H7 (cell line): ENCODE data around the gene CAPN5. TPM values are rescaled to one million over a fixed set of nuclear protein-coding genes. Genes with fewer than 3 reads are reported as not detected.
A peak's percentile ranks its signal among the peaks of the same experiment; 100 is the strongest.
"Not testable (repeated sequence)": the region's sequence is repeated elsewhere in the genome, so short reads cannot be mapped to it uniquely, and the experiment has no call there.

ENCODE experiments used
- DNase-seq: peaks from one replicate; pipeline ENCODE4 v3.0.0; 2012
- H3K27me3 ChIP-seq: 2 replicates; pipeline ENCODE4 v1.6.0; 2011; ENCODE audit warnings: mild to moderate bottlenecking, low read length; ENCODE audit not compliant: control insufficient read depth, insufficient read depth
- H3K36me3 ChIP-seq: replicated peaks from 2 replicates; pipeline ENCODE4 v1.5.1; 2011; ENCODE audit warnings: low read length; ENCODE audit not compliant: control insufficient read depth, insufficient read depth
- H3K4me3 ChIP-seq: 2 replicates; pipeline ENCODE4 v1.5.1; 2011; ENCODE audit warnings: low read depth, mild to moderate bottlenecking, control low read depth, low read length, moderate library complexity; ENCODE audit not compliant: insufficient read depth
- total RNA-seq: library from RNA; depleted of rRNA; stranded (reverse); fragments of >200 nt; shearing (Covaris generic); gene quantifications from 2 replicates; pipeline ENCODE4 v1.2.3, GENCODE V29; 2014

The CAPN5 gene
- total RNA-seq, 1 experiment from 2014 or later, result 16.3 TPM

- DNase-seq, result no peak
- Histone ChIP-seq H3K36me3 (no peaks in the 10 kb centered on the region), H3K27me3 (peaks cover 29% of the 10 kb centered on the region), H3K4me3 (no peak overlapping the region)
Measured at GRCh38 chr11:77037057-77037456, 29.7 kb upstream of the CAPN5 start.

- H3K27me3 ChIP-seq, result peaks cover 31% of the 10 kb centered on the region
- no peaks in the 10 kb centered on the region for H3K36me3 ChIP-seq
- no peak overlapping the region for H3K4me3 ChIP-seq
- no peak for DNase-seq
Measured at GRCh38 chr11:77038029-77038824, 28.5 kb upstream of the CAPN5 start.

GRCh38 chr11:77038825-77039326 is 27.9 kb upstream of the CAPN5 start:
- Histone ChIP-seq H3K4me3 (no peak overlapping the region), H3K27me3 (peaks cover 31% of the 10 kb centered on the region), H3K36me3 (no peaks in the 10 kb centered on the region)
- DNase-seq, result no peak

GRCh38 chr11:77039491-77040400 is 27.0 kb upstream of the CAPN5 start:
- DNase-seq, result peak; percentile 89
- peak overlapping the region; percentile 34 for H3K4me3 ChIP-seq
- H3K27me3 ChIP-seq, result peaks cover 31% of the 10 kb centered on the region
- no peaks in the 10 kb centered on the region for H3K36me3 ChIP-seq

GRCh38 chr11:77040401-77040777 is 26.4 kb upstream of the CAPN5 start:
- DNase-seq, result no peak
- H3K27me3 ChIP-seq, result peaks cover 32% of the 10 kb centered on the region
- H3K36me3 ChIP-seq, result no peaks in the 10 kb centered on the region
- no peak overlapping the region for H3K4me3 ChIP-seq

GRCh38 chr11:77040889-77041288 is 25.9 kb upstream of the CAPN5 start:
- peaks cover 37% of the 10 kb centered on the region for H3K27me3 ChIP-seq
- H3K4me3 ChIP-seq, result no peak overlapping the region
- DNase-seq, result peak; percentile 44
- H3K36me3 ChIP-seq, result no peaks in the 10 kb centered on the region

- H3K27me3 ChIP-seq, result peaks cover 37% of the 10 kb centered on the region
- no peak for DNase-seq
- no peaks in the 10 kb centered on the region for H3K36me3 ChIP-seq
- no peak overlapping the region for H3K4me3 ChIP-seq
Measured at GRCh38 chr11:77042111-77042726, 24.6 kb upstream of the CAPN5 start.

- DNase-seq, result no peak
- Histone ChIP-seq H3K36me3 (no peaks in the 10 kb centered on the region), H3K27me3 (peaks cover 28% of the 10 kb centered on the region), H3K4me3 (no peak overlapping the region)
Measured at GRCh38 chr11:77044356-77044755, 22.4 kb upstream of the CAPN5 start.

- Histone ChIP-seq H3K27me3 (peaks cover 23% of the 10 kb centered on the region), H3K36me3 (no peaks in the 10 kb centered on the region), H3K4me3 (no peak overlapping the region)
- no peak for DNase-seq
Measured at GRCh38 chr11:77044886-77045285, 21.9 kb upstream of the CAPN5 start.

- H3K4me3 ChIP-seq, result no peak overlapping the region; the same call in 1 of the 2 replicates
- H3K27me3 ChIP-seq, result peaks cover 11% of the 10 kb centered on the region
- no peaks in the 10 kb centered on the region for H3K36me3 ChIP-seq
- DNase-seq, result peak; percentile 96
Measured at GRCh38 chr11:77046060-77046501, 20.7 kb upstream of the CAPN5 start.

GRCh38 chr11:77047007-77047927 is 19.5 kb upstream of the CAPN5 start:
- no peak overlapping the region for H3K4me3 ChIP-seq
- peaks cover 6% of the 10 kb centered on the region for H3K27me3 ChIP-seq
- H3K36me3 ChIP-seq, result no peaks in the 10 kb centered on the region
- DNase-seq, result peak; percentile 81

- H3K36me3 ChIP-seq, DNase-seq, H3K27me3 ChIP-seq, H3K4me3 ChIP-seq: not testable (repeated sequence)
Measured at GRCh38 chr11:77047928-77048446, 18.8 kb upstream of the CAPN5 start.

GRCh38 chr11:77049026-77049425 is 17.7 kb upstream of the CAPN5 start:
- Histone ChIP-seq H3K36me3 (no peaks in the 10 kb centered on the region), H3K27me3 (peaks cover 6% of the 10 kb centered on the region), H3K4me3 (no peak overlapping the region)
- DNase-seq, result no peak
